ENCODE results near the gene PAFAH2.

- TF ChIP-seq EZH2 (IDR thresholded peaks at IDR 0.05) (no peak), POLR2A (IDR thresholded peaks at IDR 0.05; ENCODE audit: borderline replicate concordance, extremely low read depth, insufficient read depth, insufficient read length) (no peak), CEBPB (IDR thresholded peaks at IDR 0.05; ENCODE audit: low read depth) (no peak), REST (IDR thresholded peaks at IDR 0.05; ENCODE audit: low read depth) (no peak), SIN3A (IDR thresholded peaks at IDR 0.05; ENCODE audit: low read depth) (no peak), EZH2phosphoT487 (IDR thresholded peaks at IDR 0.05; ENCODE audit: borderline replicate concordance) (no peak), SRF (IDR thresholded peaks at IDR 0.05; ENCODE audit: low read depth) (no peak), RAD21 (IDR thresholded peaks at IDR 0.05; ENCODE audit: low read depth) (no peak), ATF3 (IDR thresholded peaks at IDR 0.05) (no peak), SP1 (IDR thresholded peaks at IDR 0.05; ENCODE audit: low read depth) (no peak), ELF1 (IDR thresholded peaks at IDR 0.05; ENCODE audit: borderline replicate concordance, low read depth) (no peak), EGR1 (IDR thresholded peaks at IDR 0.05; ENCODE audit: low read depth) (no peak)
- TF ChIP-seq, protein P1, sequence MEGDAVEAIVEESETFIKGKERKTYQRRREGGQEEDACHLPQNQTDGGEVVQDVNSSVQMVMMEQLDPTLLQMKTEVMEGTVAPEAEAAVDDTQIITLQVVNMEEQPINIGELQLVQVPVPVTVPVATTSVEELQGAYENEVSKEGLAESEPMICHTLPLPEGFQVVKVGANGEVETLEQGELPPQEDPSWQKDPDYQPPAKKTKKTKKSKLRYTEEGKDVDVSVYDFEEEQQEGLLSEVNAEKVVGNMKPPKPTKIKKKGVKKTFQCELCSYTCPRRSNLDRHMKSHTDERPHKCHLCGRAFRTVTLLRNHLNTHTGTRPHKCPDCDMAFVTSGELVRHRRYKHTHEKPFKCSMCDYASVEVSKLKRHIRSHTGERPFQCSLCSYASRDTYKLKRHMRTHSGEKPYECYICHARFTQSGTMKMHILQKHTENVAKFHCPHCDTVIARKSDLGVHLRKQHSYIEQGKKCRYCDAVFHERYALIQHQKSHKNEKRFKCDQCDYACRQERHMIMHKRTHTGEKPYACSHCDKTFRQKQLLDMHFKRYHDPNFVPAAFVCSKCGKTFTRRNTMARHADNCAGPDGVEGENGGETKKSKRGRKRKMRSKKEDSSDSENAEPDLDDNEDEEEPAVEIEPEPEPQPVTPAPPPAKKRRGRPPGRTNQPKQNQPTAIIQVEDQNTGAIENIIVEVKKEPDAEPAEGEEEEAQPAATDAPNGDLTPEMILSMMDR (IDR thresholded peaks at IDR 0.05 in 2 of 3, conservative IDR thresholded peaks at IDR 0.05 in 1 of 3; ENCODE audit: borderline replicate concordance in 1 of 3, insufficient read depth in 1 of 3, low read depth in 2 of 3, low read length in 2 of 3): no peak
Measured at GRCh38 chr1:26025517-26025916, 27.7 kb upstream of the PAFAH2 start.
